ENCODE measurements around the gene ACAD10.

ACAD10 gene

GRCh38 chr12:111780166-111780565 is 94.3 kb downstream of the ACAD10 start:
- no peak for DNase-seq

GRCh38 chr12:111780615-111781014 is 94.8 kb downstream of the ACAD10 start:
- DNase-seq, result no peak

- no peak for DNase-seq
Observed at GRCh38 chr12:111781085-111781658, 95.3 kb downstream of the ACAD10 start.

GRCh38 chr12:111783046-111783445 is 97.2 kb downstream of the ACAD10 start:
- DNase-seq, result no peak

GRCh38 chr12:111784953-111785352 is 99.1 kb downstream of the ACAD10 start:
- DNase-seq, result no peak

GRCh38 chr12:111785651-111786050 is 99.8 kb downstream of the ACAD10 start:
- DNase-seq, result no peak

- DNase-seq, result no peak
Observed at GRCh38 chr12:111788178-111788654, 102.4 kb downstream of the ACAD10 start.

GRCh38 chr12:111789779-111790178 is 103.9 kb downstream of the ACAD10 start:
- no peak for DNase-seq

- DNase-seq, result no peak
Observed at GRCh38 chr12:111791507-111791906, 105.7 kb downstream of the ACAD10 start.

- DNase-seq, result no peak
Observed at GRCh38 chr12:111792155-111792855, 106.5 kb downstream of the ACAD10 start.

- no peak for DNase-seq
Observed at GRCh38 chr12:111792856-111793235, 107.0 kb downstream of the ACAD10 start.

- DNase-seq, result no peak
Observed at GRCh38 chr12:111798182-111798581, 112.3 kb downstream of the ACAD10 start.

- DNase-seq, result no peak
Observed at GRCh38 chr12:111799758-111800157, 113.9 kb downstream of the ACAD10 start.

- no peak for DNase-seq
Observed at GRCh38 chr12:111803038-111803626, 117.3 kb downstream of the ACAD10 start.

GRCh38 chr12:111803851-111804250 is 118.0 kb downstream of the ACAD10 start:
- DNase-seq, result no peak

- no peak for DNase-seq
Observed at GRCh38 chr12:111806304-111806703, 120.5 kb downstream of the ACAD10 start.
